GM21423 (cell line): ENCODE results near the gene DLEC1.

Experiments
- ATAC-seq: cut with Tn5 transposase; IDR thresholded peaks from one replicate; pipeline ENCODE4 v1.9.1; 2021; ENCODE audit warnings: mild to moderate bottlenecking, moderate library complexity; ENCODE audit not compliant: unreplicated experiment

The DLEC1 gene

DNA sequence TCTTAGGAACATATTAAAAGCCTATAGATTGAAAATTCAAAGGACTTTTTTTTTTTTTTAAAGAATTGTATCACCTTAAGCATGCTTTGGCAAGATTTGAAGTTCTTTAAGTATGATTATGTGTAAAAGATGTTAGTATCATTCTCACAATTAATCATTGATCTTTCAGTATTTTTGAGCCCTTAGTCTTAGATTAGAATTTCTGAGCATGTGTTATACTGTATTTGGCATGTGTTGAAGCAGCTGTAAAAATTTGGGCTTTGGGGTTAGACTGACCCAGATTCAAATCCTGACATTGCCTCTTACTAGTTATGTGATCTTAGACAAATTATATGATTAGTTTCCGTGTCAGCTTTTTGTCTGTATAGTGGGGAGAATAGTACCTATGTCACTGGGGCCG lies 132.6 kb downstream of the DLEC1 start:
- ATAC-seq = no peak
